ENCODE data around the gene EPHB2. TPM values are rescaled to one million over a fixed set of nuclear protein-coding genes. Genes with fewer than 3 reads are reported as not detected.
"Not testable (repeated sequence)": the region's sequence is repeated elsewhere in the genome, so short reads cannot be mapped to it uniquely, and the experiment has no call there.

The EPHB2 gene
- total RNA-seq, 1 experiment from 2014 or later = 3.3 TPM

GRCh38 chr1:22833699-22834098 lies 123.1 kb downstream of the EPHB2 start:
- DNase-seq (ENCODE audit: low spot score) = no peak

- DNase-seq (ENCODE audit: low spot score) = peak; percentile 18
Observed at GRCh38 chr1:22834420-22834819, 123.8 kb downstream of the EPHB2 start.

GRCh38 chr1:22835636-22836319 lies 125.1 kb downstream of the EPHB2 start:
- no peak for DNase-seq (ENCODE audit: low spot score)

- no peak for DNase-seq (ENCODE audit: low spot score)
Observed at GRCh38 chr1:22836850-22837249, 126.2 kb downstream of the EPHB2 start.

GRCh38 chr1:22837332-22837731 lies 126.7 kb downstream of the EPHB2 start:
- DNase-seq (ENCODE audit: low spot score) = no peak

GRCh38 chr1:22838965-22839364 lies 128.3 kb downstream of the EPHB2 start:
- no peak for DNase-seq (ENCODE audit: low spot score)

- DNase-seq (ENCODE audit: low spot score) = no peak
Observed at GRCh38 chr1:22839806-22840205, 129.2 kb downstream of the EPHB2 start.

GRCh38 chr1:22841142-22841541 lies 130.5 kb downstream of the EPHB2 start:
- no peak for DNase-seq (ENCODE audit: low spot score)

GRCh38 chr1:22841860-22842281 lies 131.2 kb downstream of the EPHB2 start:
- DNase-seq (ENCODE audit: low spot score) = no peak

- DNase-seq (ENCODE audit: low spot score) = not testable (repeated sequence)
Observed at GRCh38 chr1:22843441-22844183, 133.0 kb downstream of the EPHB2 start.

GRCh38 chr1:22844621-22845020 lies 134.0 kb downstream of the EPHB2 start:
- DNase-seq (ENCODE audit: low spot score) = no peak

- no peak for DNase-seq (ENCODE audit: low spot score)
Observed at GRCh38 chr1:22845398-22845935, 134.8 kb downstream of the EPHB2 start.

- no peak for DNase-seq (ENCODE audit: low spot score)
Observed at GRCh38 chr1:22846458-22846857, 135.8 kb downstream of the EPHB2 start.

- DNase-seq (ENCODE audit: low spot score) = no peak
Observed at GRCh38 chr1:22847249-22847648, 136.6 kb downstream of the EPHB2 start.

- no peak for DNase-seq (ENCODE audit: low spot score)
Observed at GRCh38 chr1:22847709-22848108, 137.1 kb downstream of the EPHB2 start.

- no peak for DNase-seq (ENCODE audit: low spot score)
Observed at GRCh38 chr1:22848405-22848804, 137.8 kb downstream of the EPHB2 start.

GRCh38 chr1:22849770-22850169 lies 139.1 kb downstream of the EPHB2 start:
- DNase-seq (ENCODE audit: low spot score) = no peak

- DNase-seq (ENCODE audit: low spot score) = no peak
Observed at GRCh38 chr1:22850281-22850680, 139.6 kb downstream of the EPHB2 start.

GRCh38 chr1:22850681-22851080 lies 140.0 kb downstream of the EPHB2 start:
- DNase-seq (ENCODE audit: low spot score) = no peak

GRCh38 chr1:22851517-22851916 lies 140.9 kb downstream of the EPHB2 start:
- DNase-seq (ENCODE audit: low spot score) = no peak

GRCh38 chr1:22852144-22852655 lies 141.6 kb downstream of the EPHB2 start:
- no peak for DNase-seq (ENCODE audit: low spot score)

- no peak for DNase-seq (ENCODE audit: low spot score)
Observed at GRCh38 chr1:22853651-22854185, 143.1 kb downstream of the EPHB2 start.

All from HT-29 (cell line).